ENCODE results near the gene DMBX1. TPM values are rescaled to one million over a fixed set of nuclear protein-coding genes. Genes with fewer than 3 reads are reported as not detected.

Gene DMBX1
- total and polyA plus RNA-seq, 2 of the 13 experiments (the other 11 are each of a cell fraction or from before 2014, with no cell fraction given), result not detected

DNA sequence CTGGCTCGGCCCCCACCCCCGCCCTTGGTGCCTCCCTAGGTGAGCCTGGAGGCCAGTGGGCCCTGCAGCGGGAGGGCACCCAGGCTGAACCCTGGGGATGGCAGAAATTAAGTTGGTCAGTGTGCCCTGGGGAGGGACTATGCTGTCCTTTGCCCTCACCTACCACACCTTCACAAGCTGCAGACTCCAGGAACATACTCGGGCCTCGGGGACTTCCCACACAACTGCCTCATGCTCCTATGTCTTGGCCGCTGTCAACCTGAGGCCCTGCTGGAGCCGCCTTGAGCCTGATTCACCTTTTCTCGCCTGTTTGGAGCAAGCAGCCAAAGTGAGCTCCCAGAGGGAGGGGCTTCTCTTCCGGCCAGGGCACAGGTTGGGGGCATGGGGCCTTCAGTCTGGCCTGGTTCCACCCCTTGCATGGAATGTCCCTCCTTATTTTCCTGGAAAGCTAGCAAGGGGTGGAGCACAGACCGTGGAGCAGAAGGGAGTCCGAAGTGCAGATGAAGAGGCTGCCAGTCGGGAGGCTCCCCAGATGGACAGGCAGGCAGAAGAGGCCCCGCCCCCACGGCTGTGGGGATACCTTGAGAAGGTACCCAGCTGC lies 37.2 kb downstream of the DMBX1 start (continued):
- TF ChIP-seq HOXA5 (CRISPR knock-in tag; IDR thresholded peaks at IDR 0.05), result no peak
- TF ChIP-seq, protein P1, sequence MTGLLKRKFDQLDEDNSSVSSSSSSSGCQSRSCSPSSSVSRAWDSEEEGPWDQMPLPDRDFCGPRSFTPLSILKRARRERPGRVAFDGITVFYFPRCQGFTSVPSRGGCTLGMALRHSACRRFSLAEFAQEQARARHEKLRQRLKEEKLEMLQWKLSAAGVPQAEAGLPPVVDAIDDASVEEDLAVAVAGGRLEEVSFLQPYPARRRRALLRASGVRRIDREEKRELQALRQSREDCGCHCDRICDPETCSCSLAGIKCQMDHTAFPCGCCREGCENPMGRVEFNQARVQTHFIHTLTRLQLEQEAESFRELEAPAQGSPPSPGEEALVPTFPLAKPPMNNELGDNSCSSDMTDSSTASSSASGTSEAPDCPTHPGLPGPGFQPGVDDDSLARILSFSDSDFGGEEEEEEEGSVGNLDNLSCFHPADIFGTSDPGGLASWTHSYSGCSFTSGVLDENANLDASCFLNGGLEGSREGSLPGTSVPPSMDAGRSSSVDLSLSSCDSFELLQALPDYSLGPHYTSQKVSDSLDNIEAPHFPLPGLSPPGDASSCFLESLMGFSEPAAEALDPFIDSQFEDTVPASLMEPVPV (CRISPR knock-in tag; IDR thresholded peaks at IDR 0.05), result no peak
- no peak for TF ChIP-seq FOXP4 (CRISPR knock-in tag; IDR thresholded peaks at IDR 0.05)
- peak; percentile 66; the same call in 1 of the 2 replicates for TF ChIP-seq ETV5 (CRISPR knock-in tag; IDR thresholded peaks at IDR 0.05; ENCODE audit: borderline replicate concordance)
- TF ChIP-seq, protein P2, sequence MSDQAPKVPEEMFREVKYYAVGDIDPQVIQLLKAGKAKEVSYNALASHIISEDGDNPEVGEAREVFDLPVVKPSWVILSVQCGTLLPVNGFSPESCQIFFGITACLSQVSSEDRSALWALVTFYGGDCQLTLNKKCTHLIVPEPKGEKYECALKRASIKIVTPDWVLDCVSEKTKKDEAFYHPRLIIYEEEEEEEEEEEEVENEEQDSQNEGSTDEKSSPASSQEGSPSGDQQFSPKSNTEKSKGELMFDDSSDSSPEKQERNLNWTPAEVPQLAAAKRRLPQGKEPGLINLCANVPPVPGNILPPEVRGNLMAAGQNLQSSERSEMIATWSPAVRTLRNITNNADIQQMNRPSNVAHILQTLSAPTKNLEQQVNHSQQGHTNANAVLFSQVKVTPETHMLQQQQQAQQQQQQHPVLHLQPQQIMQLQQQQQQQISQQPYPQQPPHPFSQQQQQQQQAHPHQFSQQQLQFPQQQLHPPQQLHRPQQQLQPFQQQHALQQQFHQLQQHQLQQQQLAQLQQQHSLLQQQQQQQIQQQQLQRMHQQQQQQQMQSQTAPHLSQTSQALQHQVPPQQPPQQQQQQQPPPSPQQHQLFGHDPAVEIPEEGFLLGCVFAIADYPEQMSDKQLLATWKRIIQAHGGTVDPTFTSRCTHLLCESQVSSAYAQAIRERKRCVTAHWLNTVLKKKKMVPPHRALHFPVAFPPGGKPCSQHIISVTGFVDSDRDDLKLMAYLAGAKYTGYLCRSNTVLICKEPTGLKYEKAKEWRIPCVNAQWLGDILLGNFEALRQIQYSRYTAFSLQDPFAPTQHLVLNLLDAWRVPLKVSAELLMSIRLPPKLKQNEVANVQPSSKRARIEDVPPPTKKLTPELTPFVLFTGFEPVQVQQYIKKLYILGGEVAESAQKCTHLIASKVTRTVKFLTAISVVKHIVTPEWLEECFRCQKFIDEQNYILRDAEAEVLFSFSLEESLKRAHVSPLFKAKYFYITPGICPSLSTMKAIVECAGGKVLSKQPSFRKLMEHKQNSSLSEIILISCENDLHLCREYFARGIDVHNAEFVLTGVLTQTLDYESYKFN (CRISPR knock-in tag; conservative IDR thresholded peaks at IDR 0.05), result peak; percentile 59
- no peak for TF ChIP-seq ZBTB21 (CRISPR knock-in tag; IDR thresholded peaks at IDR 0.05)
- TF ChIP-seq, protein P3, sequence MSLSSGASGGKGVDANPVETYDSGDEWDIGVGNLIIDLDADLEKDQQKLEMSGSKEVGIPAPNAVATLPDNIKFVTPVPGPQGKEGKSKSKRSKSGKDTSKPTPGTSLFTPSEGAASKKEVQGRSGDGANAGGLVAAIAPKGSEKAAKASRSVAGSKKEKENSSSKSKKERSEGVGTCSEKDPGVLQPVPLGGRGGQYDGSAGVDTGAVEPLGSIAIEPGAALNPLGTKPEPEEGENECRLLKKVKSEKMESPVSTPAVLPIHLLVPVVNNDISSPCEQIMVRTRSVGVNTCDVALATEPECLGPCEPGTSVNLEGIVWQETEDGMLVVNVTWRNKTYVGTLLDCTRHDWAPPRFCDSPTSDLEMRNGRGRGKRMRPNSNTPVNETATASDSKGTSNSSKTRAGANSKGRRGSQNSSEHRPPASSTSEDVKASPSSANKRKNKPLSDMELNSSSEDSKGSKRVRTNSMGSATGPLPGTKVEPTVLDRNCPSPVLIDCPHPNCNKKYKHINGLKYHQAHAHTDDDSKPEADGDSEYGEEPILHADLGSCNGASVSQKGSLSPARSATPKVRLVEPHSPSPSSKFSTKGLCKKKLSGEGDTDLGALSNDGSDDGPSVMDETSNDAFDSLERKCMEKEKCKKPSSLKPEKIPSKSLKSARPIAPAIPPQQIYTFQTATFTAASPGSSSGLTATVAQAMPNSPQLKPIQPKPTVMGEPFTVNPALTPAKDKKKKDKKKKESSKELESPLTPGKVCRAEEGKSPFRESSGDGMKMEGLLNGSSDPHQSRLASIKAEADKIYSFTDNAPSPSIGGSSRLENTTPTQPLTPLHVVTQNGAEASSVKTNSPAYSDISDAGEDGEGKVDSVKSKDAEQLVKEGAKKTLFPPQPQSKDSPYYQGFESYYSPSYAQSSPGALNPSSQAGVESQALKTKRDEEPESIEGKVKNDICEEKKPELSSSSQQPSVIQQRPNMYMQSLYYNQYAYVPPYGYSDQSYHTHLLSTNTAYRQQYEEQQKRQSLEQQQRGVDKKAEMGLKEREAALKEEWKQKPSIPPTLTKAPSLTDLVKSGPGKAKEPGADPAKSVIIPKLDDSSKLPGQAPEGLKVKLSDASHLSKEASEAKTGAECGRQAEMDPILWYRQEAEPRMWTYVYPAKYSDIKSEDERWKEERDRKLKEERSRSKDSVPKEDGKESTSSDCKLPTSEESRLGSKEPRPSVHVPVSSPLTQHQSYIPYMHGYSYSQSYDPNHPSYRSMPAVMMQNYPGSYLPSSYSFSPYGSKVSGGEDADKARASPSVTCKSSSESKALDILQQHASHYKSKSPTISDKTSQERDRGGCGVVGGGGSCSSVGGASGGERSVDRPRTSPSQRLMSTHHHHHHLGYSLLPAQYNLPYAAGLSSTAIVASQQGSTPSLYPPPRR (CRISPR knock-in tag; IDR thresholded peaks at IDR 0.05; ENCODE audit: borderline replicate concordance), result 0 out of 2 replicates have a peak, but pooled peaks have one; percentile 8
- TF ChIP-seq SAP130 (CRISPR knock-in tag; IDR thresholded peaks at IDR 0.05; ENCODE audit: low read depth), result 0 out of 2 replicates have a peak, but pooled peaks have one; percentile 39
- 0 out of 2 replicates have a peak, but pooled peaks have one; percentile 43 for TF ChIP-seq ZNF770 (CRISPR knock-in tag; IDR thresholded peaks at IDR 0.05)
